GM13976 (cell line): ENCODE measurements around the gene MRPL2.

Experiments
- DNase-seq: peaks from one replicate; pipeline ENCODE4 v3.0.0; 2012; ENCODE audit warnings: low spot score
- CTCF ChIP-seq: IDR thresholded peaks from 2 replicates; pipeline ENCODE4 v1.5.1; 2012; ENCODE audit warnings: borderline replicate concordance, mild to moderate bottlenecking; ENCODE audit not compliant: insufficient read depth; ENCODE audit errors: extremely low read depth, missing control alignments, control extremely low read depth
- in situ Hi-C: fragments of 300-500 bp; cut with MboI; formaldehyde crosslinking; loops from one replicate; pipeline ENCODE4 v1.12.0; 2022; ENCODE audit warnings: low sequenced_read_pairs, mixed read lengths, inconsistent platforms; ENCODE audit not compliant: unreplicated experiment

Gene MRPL2

GRCh38 chr6:43097098-43097489 lies 37.9 kb upstream of the MRPL2 start:
- no peak for TF ChIP-seq CTCF
- in situ Hi-C loops: no loop called here
- no peak for DNase-seq

GRCh38 chr6:43096451-43097097 lies 37.3 kb upstream of the MRPL2 start:
- in situ Hi-C loops: no loop called here
- no peak for TF ChIP-seq CTCF
- no peak for DNase-seq

DNA sequence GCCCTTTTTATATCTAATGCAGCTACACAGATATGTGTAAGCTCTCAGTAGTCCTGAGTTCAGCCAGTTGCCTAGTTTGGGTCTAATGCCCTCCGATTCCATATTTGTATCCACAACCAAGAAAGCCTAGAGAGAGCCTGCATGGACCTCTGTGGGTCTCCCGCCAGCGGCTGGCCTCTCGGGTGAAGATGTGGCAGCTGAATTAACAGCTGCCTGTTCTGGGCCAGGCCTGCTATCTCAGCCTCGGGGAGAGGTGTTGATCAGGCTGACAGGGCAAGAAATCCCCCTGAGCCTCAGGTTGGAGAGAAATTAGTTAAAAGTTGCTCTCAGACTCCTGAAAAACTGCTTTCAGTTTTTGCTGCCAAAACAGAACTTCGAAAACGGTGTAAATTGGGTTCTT lies 36.7 kb upstream of the MRPL2 start:
- DNase-seq: peak; percentile 41
- no peak for TF ChIP-seq CTCF

GRCh38 chr6:43093436-43094289 lies 34.4 kb upstream of the MRPL2 start:
- no peak for DNase-seq
- TF ChIP-seq CTCF: no peak
- in situ Hi-C loops: no loop called here

More for the DNA sequence above, 36.7 kb upstream of the MRPL2 start:
- in situ Hi-C loops: no loop called here

GRCh38 chr6:43092635-43093034 lies 33.4 kb upstream of the MRPL2 start:
- DNase-seq: no peak
- no peak for TF ChIP-seq CTCF
- in situ Hi-C loops: no loop called here

GRCh38 chr6:43091436-43091991 lies 32.3 kb upstream of the MRPL2 start:
- no peak for TF ChIP-seq CTCF
- in situ Hi-C loops: no loop called here

More at GRCh38 chr6:43091436-43091991, 32.3 kb upstream of the MRPL2 start:
- no peak for DNase-seq
